Left lung (tissue), 10 donors: ENCODE results near the gene FRS2. TPM values are rescaled to one million over a fixed set of nuclear protein-coding genes. Genes with fewer than 3 reads are reported as not detected.

Experiments
- ATAC-seq: fragments of 200-7000 bp; cut with Tn5 transposase; one replicate; pipeline ENCODE4 v1.9.1; 2020; ENCODE audit warnings: moderate library complexity
- DNase-seq, 4 donors: peaks; one replicate each; pipeline ENCODE4 v3.0.0-alpha.2; 2013 to 2020
- H3K27ac ChIP-seq, 2 donors: fragments of 200-600 bp; sonication (generic) in 1 of 2; one replicate each; pipeline versions ENCODE4 v1.5.0 to v1.8.0; 2020 to 2021
- H3K27me3 ChIP-seq, 2 donors: fragments of 200-600 bp; sonication (generic) in 1 of 2; one replicate each; pipeline versions ENCODE4 v1.5.0 to v1.8.0; 2020 to 2021
- H3K36me3 ChIP-seq, 2 donors: fragments of 200-600 bp; sonication (generic) in 1 of 2; one replicate each; pipeline versions ENCODE4 v1.5.0 to v1.8.0; 2020 to 2021
- H3K4me1 ChIP-seq, 2 donors: fragments of 200-600 bp; one replicate each; pipeline ENCODE4 v1.8.0; 2021
- H3K4me3 ChIP-seq, 2 donors: fragments of 200-600 bp; sonication (generic) in 1 of 2; one replicate each; pipeline versions ENCODE4 v1.5.0 to v1.8.0; 2020 to 2021; ENCODE audit warnings: mild to moderate bottlenecking in 1 of 2
- H3K9me3 ChIP-seq, 2 donors: fragments of 200-600 bp; sonication (generic) in 1 of 2; one replicate each; pipeline versions ENCODE4 v1.5.0 to v1.8.0; 2020 to 2021
- CTCF ChIP-seq, 2 donors: fragments of 200-600 bp; sonication (generic) in 1 of 2; IDR thresholded peaks; one replicate each; pipeline versions ENCODE4 v1.5.0 to v1.8.0; 2021; ENCODE audit warnings: antibody characterized with exemption in 2 of 2
- intact Hi-C, 2 donors: fragments of 100-400 bp; cut with DNase I; formaldehyde crosslinking; loops; one replicate each; pipeline versions ENCODE4 v1.11.2 to v1.14.2; 2022
- polyA plus RNA-seq, 6 donors: library from polyadenylated mRNA; unstranded; fragments of 120-200 nt; gene quantifications; one replicate each; pipeline ENCODE4 v1.2.1, GENCODE V29; 2013; ENCODE audit not compliant: insufficient read length in 6 of 6
- total RNA-seq, 2 donors: library from RNA; stranded (reverse); fragmentation: NEBNext Ultra II Directional; extraction: Animal tissue kit (Norgen Biotek cat#: 25700); gene quantifications; one replicate each; pipeline ENCODE4 v1.2.1, GENCODE V29; 2021
- donor health status: DM: no; HTN: yes; CAD: no.
- donor health status: DM: no; HTN: no; CAD: no.

FRS2 gene
- total and polyA plus RNA-seq, 8 donors: 28.9 to 49.4 (median 43.6) TPM

GRCh38 chr12:69468237-69469026 is 1.8 kb upstream of the FRS2 start:
- DNase-seq (no peak), ATAC-seq (no peak)
- intact Hi-C loops: no loop called here
- no peak for TF ChIP-seq CTCF (IDR thresholded peaks at IDR 0.05)
- H3K9me3 ChIP-seq: no peaks in the 10 kb centered on the region
- H3K36me3 ChIP-seq: no peaks in the 10 kb centered on the region
- H3K27ac ChIP-seq: no peak overlapping the region
- no peaks in the 10 kb centered on the region for H3K27me3 ChIP-seq
- no peak overlapping the region for H3K4me3 ChIP-seq
- H3K4me1 ChIP-seq: peaks cover 13 to 31% of the 10 kb centered on the region in 2 donors

GRCh38 chr12:69469854-69470188 is 367 bp upstream of the FRS2 start:
- H3K36me3 ChIP-seq: no peaks in the 10 kb centered on the region
- TF ChIP-seq CTCF (IDR thresholded peaks at IDR 0.05): no peak
- no peaks in the 10 kb centered on the region for H3K27me3 ChIP-seq
- DNase-seq: no peak
- peaks cover 13 to 45% of the 10 kb centered on the region in 2 donors for H3K4me1 ChIP-seq
- peak; percentile 3 for ATAC-seq
- peak overlapping the region; percentile 80 for H3K4me3 ChIP-seq
- no peaks in the 10 kb centered on the region for H3K9me3 ChIP-seq
- intact Hi-C loops: no loop called here
- H3K27ac ChIP-seq: peak overlapping the region; percentile 88 to 90

GRCh38 chr12:69471076-69471430 is 865 bp downstream of the FRS2 start:
- peaks cover 13 to 54% of the 10 kb centered on the region in 2 donors for H3K4me1 ChIP-seq
- H3K27ac ChIP-seq: peak overlapping the region; percentile 88 to 90

DNA sequence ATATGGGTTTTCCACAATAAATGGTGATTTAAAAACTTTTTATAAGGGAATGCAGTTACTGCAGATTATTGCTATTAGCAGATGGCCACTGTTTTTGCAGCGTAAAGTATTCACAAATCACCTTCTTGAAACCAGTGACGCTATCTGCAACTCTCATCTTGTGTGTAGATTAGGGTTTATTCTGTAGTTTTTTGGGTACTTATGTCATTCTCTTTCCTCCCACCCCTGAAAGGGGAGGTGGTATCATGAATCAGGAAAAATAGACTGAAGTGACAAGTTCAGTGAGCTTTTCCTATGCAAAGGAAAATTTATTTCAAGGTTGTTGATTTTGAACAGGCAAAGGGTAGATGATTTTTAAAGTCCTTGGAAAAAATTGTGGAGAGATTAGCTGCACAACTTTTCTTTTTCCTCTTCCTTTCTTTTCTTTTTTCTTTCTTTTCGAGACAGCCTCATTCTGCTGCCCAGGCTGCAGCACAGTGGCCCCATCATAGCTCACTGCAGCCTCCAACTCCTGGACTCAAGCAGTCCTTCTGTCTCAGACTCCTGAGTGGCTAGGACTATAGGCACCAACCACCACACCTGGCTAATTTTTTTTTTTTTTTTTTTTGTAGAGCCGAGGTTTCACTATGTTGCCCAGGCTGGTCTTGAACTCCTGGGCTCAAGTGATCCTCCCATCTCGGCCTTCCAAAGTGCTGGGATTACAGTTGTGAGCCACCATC is 1.6 kb downstream of the FRS2 start:
- intact Hi-C loops: no loop called here
- Histone ChIP-seq H3K36me3 (no peaks in the 10 kb centered on the region), H3K4me3 (peak overlapping the region; percentile 80), H3K9me3 (no peaks in the 10 kb centered on the region), H3K27ac (peak overlapping the region in 1 of 2 donors; percentile 90), H3K27me3 (no peaks in the 10 kb centered on the region), H3K4me1 (peaks cover 13 to 54% of the 10 kb centered on the region in 2 donors)
- ATAC-seq (no peak), DNase-seq (no peak)
- TF ChIP-seq CTCF (IDR thresholded peaks at IDR 0.05): no peak

More at GRCh38 chr12:69471076-69471430, 865 bp downstream of the FRS2 start:
- DNase-seq (no peak), ATAC-seq (no peak)
- Histone ChIP-seq H3K27me3 (no peaks in the 10 kb centered on the region), H3K9me3 (no peaks in the 10 kb centered on the region), H3K4me3 (peak overlapping the region; percentile 80), H3K36me3 (no peaks in the 10 kb centered on the region)
- TF ChIP-seq CTCF (IDR thresholded peaks at IDR 0.05): no peak
- intact Hi-C loops: no loop called here

- DNase-seq: no peak
- H3K27ac ChIP-seq: peak overlapping the region in 1 of 2 donors; percentile 81
Observed at GRCh38 chr12:69473262-69473661, 3.1 kb downstream of the FRS2 start.

More at GRCh38 chr12:69473262-69473661, 3.1 kb downstream of the FRS2 start:
- H3K36me3 ChIP-seq: no peaks in the 10 kb centered on the region
- no peak for TF ChIP-seq CTCF (IDR thresholded peaks at IDR 0.05)
- H3K9me3 ChIP-seq: no peaks in the 10 kb centered on the region
- H3K27me3 ChIP-seq: no peaks in the 10 kb centered on the region
- intact Hi-C loops: no loop called here
- no peak for ATAC-seq
- no peak overlapping the region for H3K4me3 ChIP-seq
- H3K4me1 ChIP-seq: peaks cover 13 to 49% of the 10 kb centered on the region in 2 donors
